Activated CD4-positive, alpha-beta T cell treated with anti-CD3 and anti-CD28 coated beads, Interleukin-2, amount 10 ng/mL, durations not matched to agents 7 days and 5 days (primary cell): ENCODE measurements around the gene C1D. TPM values are rescaled to one million over a fixed set of nuclear protein-coding genes. Genes with fewer than 3 reads are reported as not detected.

Source experiments
- CTCF ChIA-PET: fragments of 350-600 bp; sonication (Branson Sonifier 250); formaldehyde crosslinking; loops from one replicate; lab custom pipeline; 2021; ENCODE audit warnings: antibody characterized with exemption; lab: Charles Lee
- POLR2A ChIA-PET: fragments of 350-600 bp; sonication (Branson Sonifier 250); formaldehyde crosslinking; loops from one replicate; lab custom pipeline; 2021; ENCODE audit warnings: antibody characterized with exemption; lab: Charles Lee
- DNase-seq: peaks from one replicate; pipeline ENCODE4 v3.0.0-alpha.2; 2020
- H3K27ac Mint-ChIP-seq: one replicate; pipeline ENCODE4 v1.8.0; 2021; ENCODE audit warnings: mild to moderate bottlenecking, moderate library complexity, mixed read lengths
- H3K27me3 Mint-ChIP-seq: one replicate; pipeline ENCODE4 v1.8.0; 2021; ENCODE audit warnings: mixed read lengths
- H3K36me3 Mint-ChIP-seq: one replicate; pipeline ENCODE4 v1.8.0; 2021; ENCODE audit warnings: low read depth, mixed read lengths
- H3K4me1 Mint-ChIP-seq: one replicate; pipeline ENCODE4 v1.8.0; 2021; ENCODE audit warnings: mixed read lengths
- H3K4me3 Mint-ChIP-seq: one replicate; pipeline ENCODE4 v1.8.0; 2021; ENCODE audit warnings: mild to moderate bottlenecking, moderate library complexity, mixed read lengths
- H3K9me3 Mint-ChIP-seq: one replicate; pipeline ENCODE4 v1.8.0; 2021; ENCODE audit warnings: mixed read lengths
- total RNA-seq, 2 experiments: library from RNA; stranded (reverse); gene quantifications; one replicate each; pipeline ENCODE4 v1.2.3, GENCODE V29; 2021

Gene C1D
- total RNA-seq, 2 experiments from 2014 or later = 14.6 to 14.7 TPM

DNA sequence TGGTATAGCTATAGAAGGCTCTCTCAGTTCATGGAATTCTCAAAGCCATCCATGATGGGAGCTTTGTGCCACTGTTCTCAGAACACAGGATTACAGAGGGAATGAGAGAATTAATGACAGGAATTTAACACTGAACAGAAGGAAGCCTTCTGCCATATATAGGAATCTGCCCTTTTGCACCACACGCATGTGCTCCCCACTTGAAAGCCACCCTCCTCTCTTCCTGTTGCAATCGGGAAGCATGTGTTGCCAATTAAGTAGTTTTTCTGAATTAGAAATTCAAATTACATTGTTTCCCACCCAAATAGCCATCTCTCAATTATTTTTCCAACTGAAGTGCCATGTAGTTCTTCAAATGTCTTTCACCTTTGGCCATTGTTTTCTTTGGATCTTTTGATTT is 71.3 kb downstream of the C1D start:
- Mint-ChIP-seq H3K9me3 (no peaks in the 10 kb centered on the region), H3K4me1 (no peaks in the 10 kb centered on the region), H3K4me3 (no peak overlapping the region), H3K27me3 (peaks cover 2% of the 10 kb centered on the region), H3K36me3 (no peaks in the 10 kb centered on the region), H3K27ac (no peak overlapping the region)
- CTCF ChIA-PET = interaction anchor here (1.1 kb wide), 2 partner anchors 20 to 1184 kb away, joined by 3 read pairs; no protein-coding TSS in a partner anchor
- no peak for DNase-seq
- POLR2A ChIA-PET = no interaction called here

Other genes with a start within 250 kb of the C1D start
- 10 to 100 TPM; 10.9 to 12.0 TPM for gene PNO1, start 94.9 kb upstream of the C1D start, total RNA-seq
- gene PPP3R1, start 189.5 kb upstream of the C1D start, total RNA-seq = 10 to 100 TPM; 78.5 to 79.6 TPM